Activated naive CD8-positive, alpha-beta T cell treated with anti-CD3 and anti-CD28 coated beads, Interleukin-2, amount 50 U/mL, for 16 hours (primary cell): ENCODE data around the gene GTF2A2.
"Not testable (repeated sequence)": the region's sequence is repeated elsewhere in the genome, so short reads cannot be mapped to it uniquely, and the experiment has no call there.

Source experiments
- DNase-seq: peaks from one replicate; pipeline ENCODE4 v3.0.0-alpha.2; 2020; ENCODE audit warnings: low read depth, low spot score

GTF2A2 gene, protein sequence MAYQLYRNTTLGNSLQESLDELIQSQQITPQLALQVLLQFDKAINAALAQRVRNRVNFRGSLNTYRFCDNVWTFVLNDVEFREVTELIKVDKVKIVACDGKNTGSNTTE

GRCh38 chr15:59656897-59657634 lies at the start of gene GTF2A2:
GTF2A2 (minus strand) TSS chr15:59657515; CDS start chr15:59652277, 5,238 bp downstream.
- peak; percentile 84 for DNase-seq

GRCh38 chr15:59703979-59704796 lies 46.9 kb upstream of the GTF2A2 start:
- DNase-seq, result no peak

- DNase-seq, result no peak
These were observed 45.0 kb upstream of the GTF2A2 start for GRCh38 chr15:59702351-59702750.

DNA sequence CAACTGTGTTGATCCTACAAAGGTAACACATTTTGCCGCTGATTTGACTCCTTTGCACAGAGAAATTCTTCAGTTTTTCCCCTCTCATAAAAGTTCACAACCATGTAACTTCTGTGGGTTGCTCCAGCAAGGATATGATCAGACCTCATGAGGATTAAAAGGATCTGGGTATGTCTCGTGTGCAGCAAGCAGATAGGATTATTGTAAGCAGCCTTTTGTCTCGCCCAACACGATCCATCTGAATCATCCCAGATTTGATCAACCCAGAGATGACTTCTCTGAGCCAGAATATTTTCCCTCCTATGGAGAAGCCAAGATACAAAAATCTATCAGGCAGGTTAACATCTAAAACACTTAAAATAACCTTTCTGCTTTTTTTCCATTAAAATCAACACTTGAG lies 44.6 kb upstream of the GTF2A2 start:
- DNase-seq, result no peak

DNA sequence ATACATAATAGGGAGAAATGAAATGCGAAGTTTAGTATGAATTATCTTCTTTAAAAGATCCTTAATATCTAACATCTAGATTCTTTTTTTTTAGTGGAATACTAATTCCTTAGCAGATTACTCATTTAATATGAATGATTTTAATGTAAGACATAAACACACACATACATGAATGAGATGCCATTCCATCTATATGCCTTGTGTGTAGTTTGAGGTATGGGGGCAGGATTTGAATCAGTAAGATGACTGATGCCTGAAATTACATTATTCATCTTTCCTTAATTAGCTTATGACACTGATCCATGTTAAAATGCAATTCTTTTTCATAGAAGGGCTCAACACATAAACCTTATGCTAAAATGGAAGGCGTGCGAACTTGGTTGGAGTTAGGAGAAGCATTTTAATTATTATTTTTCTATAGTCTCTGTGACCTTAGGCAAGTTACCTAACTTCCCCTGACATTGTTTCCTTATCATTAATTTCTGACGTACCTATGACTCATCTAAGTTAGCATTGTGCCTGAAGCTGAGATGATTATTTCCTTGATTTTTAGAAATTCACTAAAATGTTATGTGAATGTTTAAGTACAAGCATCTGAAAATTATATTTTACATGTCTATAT lies 42.6 kb upstream of the GTF2A2 start:
- no peak for DNase-seq

GRCh38 chr15:59698065-59698464 lies 40.8 kb upstream of the GTF2A2 start:
- DNase-seq, result not testable (repeated sequence)

DNA sequence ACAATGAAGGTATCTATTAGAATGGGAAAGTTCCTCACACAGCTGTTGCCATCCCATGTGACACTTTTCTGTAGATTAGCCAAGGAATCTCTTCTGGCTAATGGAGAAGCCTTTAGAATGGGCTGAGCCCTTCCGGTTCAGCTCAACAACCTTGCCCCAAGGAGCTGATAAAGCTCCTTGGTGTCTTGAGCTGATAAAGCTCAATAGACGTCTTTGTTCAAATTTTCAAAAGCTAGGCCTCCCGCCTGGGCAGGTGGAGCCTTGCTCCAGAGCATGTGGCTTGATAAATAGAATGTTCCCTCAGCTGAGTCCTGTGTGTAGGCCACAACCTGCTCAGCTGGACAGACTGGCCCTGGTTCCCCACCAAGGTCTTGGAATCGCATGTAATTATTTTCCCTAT lies 39.0 kb upstream of the GTF2A2 start:
- no peak for DNase-seq

GRCh38 chr15:59694779-59695178 lies 37.5 kb upstream of the GTF2A2 start:
- no peak for DNase-seq

DNA sequence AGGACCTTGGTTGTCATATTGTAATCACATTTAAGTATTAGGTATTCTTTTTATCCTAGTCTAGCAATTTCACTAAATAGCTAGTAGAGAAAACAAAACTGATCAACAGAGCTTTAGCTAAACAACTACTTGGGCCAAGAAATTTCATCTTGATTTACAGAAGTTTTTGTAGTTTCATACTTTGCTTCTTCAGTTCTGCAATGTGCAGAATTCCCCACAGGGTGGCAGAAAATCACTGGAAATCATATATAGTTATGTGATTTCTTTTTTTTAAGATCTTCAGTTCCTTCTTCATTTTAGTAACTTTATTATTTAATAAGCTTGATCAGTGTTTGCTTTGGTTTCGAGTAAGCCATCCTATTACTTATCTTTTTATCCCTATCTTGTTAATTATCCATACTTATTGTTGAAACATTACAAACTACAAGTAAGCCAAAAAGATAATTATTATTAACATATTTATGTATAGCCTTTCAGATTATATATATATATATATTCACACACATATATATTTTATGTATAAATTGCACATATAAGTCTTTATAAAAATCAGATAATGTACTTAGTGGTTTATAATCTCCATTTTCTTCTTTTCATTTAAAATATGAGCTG lies 34.0 kb upstream of the GTF2A2 start:
- no peak for DNase-seq

DNA sequence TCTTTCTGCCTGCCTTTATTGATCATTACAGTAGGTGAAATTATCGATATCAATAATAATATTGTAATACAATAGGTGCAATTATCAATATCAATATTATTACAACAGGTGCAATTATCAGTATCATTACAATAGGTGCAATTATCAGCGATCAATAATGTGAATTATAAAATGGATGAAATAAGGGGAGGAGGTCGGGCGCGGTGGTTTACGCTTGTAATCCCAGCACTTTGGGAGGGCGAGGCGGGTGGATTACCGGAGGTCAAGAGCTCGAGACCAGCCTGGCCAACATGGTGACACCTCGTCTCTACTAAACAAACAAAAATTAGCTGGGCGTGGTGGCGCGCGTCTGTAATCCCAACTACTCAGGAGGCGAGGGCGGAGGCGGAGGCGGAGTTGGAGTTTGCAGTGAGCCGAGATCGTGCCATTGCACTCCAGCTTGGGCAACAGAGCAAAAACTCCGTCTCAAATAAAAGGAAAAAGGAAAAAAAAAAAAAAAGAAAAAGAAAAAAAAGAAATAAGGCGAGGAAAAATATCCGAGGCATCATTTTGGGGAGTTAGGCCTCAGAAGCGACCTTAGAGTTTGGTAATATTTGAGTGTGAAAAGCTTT lies 32.4 kb upstream of the GTF2A2 start:
- DNase-seq, result peak; percentile 4

- DNase-seq, result peak; percentile 98
These were observed 31.7 kb upstream of the GTF2A2 start, which contains the start of gene BNIP2 for GRCh38 chr15:59688782-59689625. BNIP2 (minus strand) TSS chr15:59689320; CDS start chr15:59682457, 6,863 bp downstream.

GRCh38 chr15:59688423-59688781 lies 31.1 kb upstream of the GTF2A2 start:
- DNase-seq, result no peak

DNA sequence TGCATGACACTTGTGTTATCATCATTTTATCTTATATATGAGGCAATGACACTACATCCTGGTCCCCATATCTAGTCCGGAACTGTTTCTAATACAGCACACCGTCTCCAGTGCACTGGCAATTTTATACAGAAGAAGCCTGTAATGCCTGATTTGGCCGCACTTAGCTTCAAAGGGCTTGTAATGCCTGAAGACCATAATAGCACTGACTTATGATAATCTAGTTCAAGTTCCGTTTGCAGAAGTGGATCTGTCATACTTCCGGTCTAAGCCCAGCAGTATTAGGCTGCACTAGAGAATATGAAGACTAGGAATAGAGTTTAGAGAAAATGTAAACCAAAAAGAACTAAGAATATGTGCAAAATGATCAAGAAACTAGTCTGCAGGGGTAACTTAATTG lies 30.5 kb upstream of the GTF2A2 start:
- no peak for DNase-seq

GRCh38 chr15:59686389-59686788 lies 29.1 kb upstream of the GTF2A2 start:
- DNase-seq, result no peak

DNA sequence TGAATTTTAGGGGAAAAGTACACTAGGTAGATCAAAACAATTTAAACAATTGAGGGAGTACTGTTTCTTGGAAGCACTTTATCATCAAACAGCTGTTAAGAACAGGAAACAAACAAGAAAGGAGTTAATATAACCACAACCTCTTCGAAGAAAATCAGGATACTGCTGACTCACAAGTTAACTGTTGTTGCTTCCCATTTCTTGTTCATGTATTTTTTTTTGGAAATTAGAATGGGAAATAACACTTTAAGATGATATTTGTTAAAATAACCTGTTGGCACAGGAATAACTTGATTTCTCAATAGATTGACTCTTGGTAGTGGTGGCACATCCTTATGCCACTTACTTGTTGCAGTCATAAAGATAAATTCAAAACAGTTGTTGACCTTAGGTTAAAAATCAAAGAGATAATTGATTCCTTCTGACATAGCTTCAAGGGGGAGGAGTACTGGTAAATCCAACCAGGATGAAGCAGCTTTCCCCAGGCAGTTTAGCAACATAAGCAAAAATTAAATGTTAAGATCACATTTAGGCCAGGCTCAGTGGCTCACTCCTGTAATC lies 28.5 kb upstream of the GTF2A2 start:
- no peak for DNase-seq

DNA sequence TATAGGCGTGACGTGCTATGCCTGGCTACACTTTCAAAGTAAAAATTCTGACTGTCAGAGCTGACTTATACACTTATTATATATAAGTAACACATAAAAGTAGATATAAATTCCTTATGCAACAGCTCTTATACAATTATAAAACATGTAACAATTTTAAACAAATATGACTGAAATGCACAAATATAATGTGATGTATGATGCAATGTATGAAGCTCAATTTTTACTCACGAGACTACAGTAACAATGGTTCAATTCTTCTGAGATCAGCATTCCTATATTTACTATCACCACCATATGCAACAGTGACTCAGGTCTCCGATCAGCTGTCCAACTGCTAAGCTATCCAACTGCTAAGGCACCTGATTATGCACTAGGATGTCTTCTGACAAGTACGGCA lies 23.6 kb upstream of the GTF2A2 start:
- no peak for DNase-seq

DNA sequence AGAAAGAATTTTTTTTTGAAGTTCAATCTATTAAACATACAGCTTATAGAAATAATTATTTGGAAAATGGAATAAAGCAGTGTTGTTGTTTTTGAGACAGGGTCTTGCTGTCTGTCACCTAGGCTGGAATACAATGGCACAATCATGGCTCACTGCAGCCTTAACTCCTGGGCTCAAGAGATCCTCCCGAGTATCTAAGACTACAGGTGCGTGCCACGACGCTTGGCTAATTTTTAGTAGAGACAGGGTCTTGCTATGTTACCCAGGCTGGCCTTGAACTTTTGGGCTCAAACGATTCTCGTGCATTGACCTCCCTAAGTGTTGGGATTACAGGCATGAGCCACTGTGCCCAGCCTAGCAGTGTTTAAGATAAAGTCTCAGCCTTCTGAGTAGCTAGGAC lies 23.0 kb upstream of the GTF2A2 start:
- no peak for DNase-seq

DNA sequence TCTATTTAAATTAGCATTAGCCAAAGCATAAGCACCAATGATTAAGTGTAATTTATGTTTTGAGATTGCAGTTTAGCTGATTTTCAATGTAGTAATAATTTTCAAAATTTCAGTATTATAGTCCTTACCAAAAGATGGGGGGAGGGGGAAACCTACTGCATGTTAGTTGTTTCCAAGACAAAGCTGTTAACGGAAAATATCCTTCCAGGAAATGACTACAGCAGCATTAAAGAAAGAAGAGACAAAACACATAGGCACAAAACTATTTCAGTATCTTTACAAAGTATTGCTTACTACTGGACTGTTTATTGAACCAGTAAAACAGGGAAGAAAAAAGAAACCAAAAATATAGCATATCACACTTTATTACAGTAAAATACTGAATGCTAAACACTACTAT lies 21.3 kb upstream of the GTF2A2 start:
- DNase-seq, result no peak

DNA sequence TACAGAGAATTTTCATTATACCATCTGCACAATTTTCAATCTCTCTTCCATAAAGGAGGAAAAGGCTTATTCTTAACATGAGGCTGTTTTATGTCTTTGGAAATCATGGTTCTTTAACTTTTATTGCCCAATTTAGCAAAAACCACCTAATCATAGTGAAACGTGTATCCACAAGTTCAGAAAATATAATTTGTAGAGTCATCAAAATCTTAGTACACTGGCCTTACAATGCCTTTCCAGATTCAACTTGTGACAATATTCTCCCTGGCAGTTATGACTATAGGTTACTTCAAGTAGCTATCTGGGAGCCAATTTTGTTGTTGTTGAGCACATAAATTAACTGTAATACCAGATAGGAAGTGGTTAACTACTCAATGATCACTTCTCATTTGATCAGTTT lies 20.9 kb upstream of the GTF2A2 start:
- DNase-seq, result no peak

DNA sequence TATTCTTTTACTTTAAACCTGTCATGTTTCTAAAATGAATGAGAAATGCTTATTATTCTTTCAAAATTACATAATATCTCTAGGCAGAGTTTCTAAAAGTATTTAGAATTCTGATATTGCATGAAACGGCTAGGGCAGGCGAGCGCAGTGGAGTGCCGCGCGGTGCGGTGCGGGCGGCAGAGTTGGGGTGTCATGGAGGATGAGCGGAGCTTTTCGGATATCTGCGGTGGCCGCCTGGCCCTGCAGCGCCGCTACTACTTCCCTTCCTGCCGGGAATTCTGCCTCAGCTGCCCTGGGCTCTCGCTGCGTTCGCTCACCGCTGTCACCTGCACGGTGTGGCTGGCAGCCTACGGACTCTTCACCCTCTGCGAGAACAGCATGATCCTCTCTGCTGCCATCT lies 19.2 kb upstream of the GTF2A2 start:
- no peak for DNase-seq
